Measurements from ENCODE around the gene TPRG1.
"Not testable (repeated sequence)": the region's sequence is repeated elsewhere in the genome, so short reads cannot be mapped to it uniquely, and the experiment has no call there.

The TPRG1 gene

DNA sequence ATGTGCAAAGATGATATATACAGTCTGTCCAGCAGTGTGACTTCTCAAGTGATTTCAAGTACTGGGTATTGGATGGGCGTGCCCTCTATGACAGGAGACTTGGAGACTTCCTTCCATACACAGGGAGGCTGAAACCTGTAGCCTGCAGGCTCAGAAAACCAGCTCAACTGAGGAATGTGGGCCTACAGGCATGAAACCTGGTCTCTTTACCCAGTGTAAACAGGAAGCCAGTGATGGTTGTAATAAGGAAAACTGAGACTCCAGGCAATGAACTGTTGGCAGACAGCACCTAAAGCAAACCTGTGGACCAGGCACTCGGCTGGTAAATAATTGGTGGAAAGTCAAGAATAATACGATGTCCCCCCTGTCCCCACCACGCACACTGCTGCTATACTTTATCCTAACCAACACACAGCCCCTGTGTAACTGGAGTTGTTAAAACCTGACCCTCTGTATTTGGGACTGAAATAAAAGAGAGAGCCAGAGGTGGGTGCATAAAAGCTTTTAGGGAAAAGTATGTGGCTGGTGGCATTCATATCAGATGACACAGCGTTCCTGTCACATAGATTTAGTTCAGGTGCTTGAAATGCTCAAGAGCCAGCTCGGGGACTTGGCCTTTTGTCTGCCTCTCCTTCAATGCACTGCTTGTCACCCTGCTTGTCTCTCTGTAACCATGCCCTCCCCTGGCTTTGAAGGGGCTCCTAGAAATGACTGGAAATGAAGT is 144.7 kb downstream of the TPRG1 start:
- no peak for DNase-seq (ENCODE audit: low read depth, low spot score)

DNA sequence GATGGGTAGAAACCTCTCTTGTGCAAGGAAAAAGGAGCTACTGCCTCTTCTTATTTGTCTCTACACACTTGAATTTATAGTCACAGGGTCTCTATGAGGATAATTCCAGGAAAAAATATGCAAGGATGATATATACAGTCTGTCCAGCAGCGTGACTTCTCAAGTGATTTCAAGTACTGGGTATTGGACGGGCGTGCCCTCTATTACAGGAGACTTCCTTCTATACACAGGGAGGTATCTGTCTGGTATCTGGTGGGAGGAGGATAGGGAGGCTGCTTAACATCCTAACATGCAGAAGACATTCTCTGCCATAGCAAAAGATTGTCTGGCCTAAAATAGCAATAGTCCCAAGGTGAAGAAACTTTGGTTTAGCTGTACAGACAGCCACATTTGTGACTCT is 146.1 kb downstream of the TPRG1 start:
- DNase-seq (ENCODE audit: low read depth, low spot score), result no peak

DNA sequence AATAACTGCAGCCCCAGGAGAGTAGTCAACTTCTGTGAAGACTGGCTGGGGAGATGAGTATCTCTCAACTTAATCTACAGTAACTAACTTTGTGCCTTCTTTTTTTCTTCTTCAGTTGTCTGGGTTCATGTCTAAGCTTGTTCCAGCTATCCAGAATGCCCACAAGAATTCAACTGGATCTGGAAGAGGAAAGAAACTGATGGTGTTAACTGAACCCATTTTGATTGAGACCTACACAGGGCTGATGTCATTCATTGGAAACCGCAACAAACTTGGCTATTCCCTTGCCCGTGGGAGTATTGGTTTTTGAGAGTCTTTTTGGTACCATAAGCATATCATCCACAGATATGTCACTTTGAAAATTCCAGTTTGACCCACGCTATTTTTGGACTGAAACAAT is 148.7 kb downstream of the TPRG1 start:
- DNase-seq (ENCODE audit: low read depth, low spot score), result no peak

DNA sequence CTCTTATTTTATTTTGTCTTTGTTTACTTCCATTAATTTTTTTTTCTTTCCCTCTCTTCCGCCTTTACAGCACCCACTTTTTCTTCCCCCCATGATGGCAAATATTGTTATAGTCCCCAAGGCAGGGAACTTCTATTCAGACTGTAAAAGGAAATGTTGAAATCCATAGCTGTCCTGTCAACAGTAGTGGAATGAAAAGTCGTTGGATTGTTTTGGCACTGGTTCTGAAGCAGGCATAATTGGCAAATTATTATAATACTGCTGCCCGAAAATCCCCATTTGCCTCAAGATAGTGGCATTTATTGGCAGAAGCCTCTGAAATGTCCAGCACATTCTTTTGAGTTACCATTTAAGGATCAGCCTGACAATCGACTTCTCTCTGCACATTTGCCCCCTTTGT is 150.6 kb downstream of the TPRG1 start:
- no peak for DNase-seq (ENCODE audit: low read depth, low spot score)

DNA sequence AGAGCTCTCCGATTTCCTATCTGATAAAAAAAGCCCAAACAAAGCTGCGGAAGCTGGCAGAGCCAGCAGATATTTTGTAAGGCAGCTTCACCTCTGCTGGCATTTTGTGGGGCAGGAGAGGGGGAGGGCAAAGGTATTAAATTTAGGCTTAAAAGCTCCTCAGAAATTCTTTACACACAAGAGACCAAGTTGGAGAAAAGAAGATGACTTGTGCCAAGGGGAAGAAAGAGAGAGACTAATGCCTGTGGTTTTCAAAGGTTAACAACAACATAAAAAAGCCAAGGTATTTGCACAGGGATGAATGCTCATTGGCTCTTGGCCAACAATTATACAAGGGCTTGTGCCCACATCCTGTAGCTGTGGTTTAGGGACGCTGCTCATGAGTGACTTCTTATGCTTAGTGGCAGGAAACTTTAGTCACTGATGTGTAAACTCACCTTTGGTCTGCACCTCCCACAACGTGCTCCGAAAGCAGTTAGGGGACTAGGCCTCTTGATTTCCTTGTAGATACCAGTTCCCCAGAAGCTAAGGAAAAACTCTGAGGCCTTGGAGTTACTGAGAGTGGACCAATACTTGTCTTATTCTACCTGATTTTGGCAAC is 152.9 kb downstream of the TPRG1 start:
- DNase-seq (ENCODE audit: low read depth, low spot score), result peak; percentile 29

DNA sequence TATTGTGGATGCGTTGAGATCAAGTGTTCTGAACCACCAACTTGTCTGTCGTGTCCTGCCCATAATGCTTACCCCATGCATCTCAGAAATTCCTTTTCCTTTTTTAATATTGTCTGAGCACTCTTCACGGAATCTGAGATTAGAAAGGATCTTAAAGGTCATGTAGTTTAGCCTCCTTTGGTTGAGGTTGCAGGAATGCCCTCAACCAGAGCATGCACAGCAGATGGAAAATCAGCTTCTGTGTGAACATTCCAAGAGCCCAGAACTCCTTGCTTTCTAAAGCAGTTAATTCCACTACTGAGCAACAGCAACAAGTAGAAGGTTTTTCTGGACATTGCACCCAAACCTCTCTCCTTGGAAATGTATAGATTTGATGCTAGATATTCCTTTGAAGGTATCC is 153.7 kb downstream of the TPRG1 start:
- DNase-seq (ENCODE audit: low read depth, low spot score), result no peak

DNA sequence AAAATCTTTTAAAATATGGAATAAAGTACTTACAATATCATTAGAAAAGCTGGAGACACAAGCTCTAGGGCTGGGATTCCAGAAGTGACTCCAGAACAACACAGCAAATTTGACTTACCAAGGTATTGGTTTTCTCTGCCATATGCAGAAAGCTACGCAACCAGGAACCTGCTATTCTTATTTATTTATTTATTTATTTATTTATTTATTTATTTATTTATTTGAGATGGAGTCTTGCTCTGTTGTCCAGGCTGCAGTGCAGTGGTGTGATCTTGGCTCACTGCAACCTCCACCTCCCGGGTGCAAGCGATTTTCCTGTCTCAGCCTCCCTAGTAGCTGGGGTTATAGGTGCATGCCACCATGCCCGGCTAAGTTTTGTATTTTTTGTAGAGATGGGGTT is 157.9 kb downstream of the TPRG1 start:
- not testable (repeated sequence) for DNase-seq (ENCODE audit: low read depth, low spot score)

DNA sequence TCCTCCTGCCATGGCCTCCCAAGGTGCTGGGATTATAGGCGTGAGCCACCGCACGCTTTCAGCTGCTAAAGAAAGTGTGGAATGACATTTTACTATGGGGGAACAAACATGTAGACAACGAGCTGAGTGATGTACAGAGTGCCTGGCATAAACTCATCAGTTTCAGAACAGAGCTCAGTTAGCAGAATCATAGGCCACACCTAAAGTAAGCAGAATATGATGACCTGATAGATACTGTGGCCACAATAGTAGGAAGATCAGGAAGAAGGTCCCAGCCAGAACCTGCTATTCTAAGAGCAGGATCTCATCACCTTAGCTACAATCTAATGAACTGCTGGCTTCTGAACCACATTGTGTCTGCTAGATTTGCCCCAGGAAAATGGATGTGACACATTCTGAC is 158.3 kb downstream of the TPRG1 start:
- DNase-seq (ENCODE audit: low read depth, low spot score), result no peak

DNA sequence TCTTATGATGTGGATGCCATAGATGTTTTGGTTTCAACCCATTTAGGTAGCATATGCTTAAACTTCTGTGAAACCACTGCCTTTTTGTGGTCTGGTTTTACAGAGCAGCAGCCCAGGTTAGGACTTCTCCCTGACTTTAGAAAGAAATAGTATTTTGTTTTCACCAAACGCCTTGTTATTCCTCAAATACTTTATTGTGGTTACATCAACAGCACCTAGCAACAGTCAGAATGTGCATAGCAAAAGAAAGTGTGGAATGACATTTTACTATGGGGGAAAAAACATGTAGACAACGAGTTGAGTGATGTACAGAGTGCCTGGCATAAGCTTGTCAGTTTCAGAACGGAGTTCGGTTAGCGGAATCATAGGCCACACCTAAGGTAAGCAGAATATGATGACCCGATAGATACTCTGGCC is 159.2 kb downstream of the TPRG1 start:
- no peak for DNase-seq (ENCODE audit: low read depth, low spot score)

DNA sequence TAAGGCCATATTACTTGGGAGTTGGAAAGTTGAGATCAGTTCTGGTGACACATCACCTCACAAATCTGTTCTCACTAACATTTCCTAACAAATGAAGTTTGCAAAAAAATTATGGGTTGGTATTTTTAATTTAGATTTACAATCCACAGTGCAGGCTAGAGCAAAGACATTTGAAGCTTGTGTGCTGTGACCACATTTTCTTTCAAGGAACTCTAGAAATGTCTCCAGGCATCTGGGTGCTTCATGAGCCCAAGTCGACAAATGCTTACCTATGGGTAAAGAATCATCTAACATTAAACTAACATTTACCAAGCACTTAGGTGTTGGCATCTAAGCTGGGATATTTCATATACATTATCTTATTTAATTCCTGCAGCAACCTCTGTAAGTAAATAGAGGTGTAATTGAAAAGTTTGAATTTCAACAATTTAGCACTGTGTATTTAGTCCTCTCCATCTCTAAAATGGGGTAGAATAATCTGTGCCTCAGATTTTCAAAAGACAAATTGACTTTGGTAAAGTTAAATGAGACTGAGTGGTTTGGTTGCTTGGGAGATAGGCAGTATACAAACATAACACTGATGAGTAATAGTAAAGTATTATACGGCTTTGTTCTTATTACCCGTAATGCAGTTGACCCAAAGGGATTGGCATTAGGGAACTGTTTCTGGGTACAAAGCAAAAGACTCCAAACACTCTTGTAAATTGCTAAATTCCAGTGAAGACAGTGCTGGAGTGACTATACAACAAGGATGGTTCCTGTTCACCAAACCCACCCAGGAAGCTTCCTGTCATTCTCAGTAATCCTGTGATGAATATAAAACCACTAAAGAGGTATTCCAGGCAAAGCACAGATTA is 162.5 kb downstream of the TPRG1 start:
- no peak for DNase-seq (ENCODE audit: low read depth, low spot score)

DNA sequence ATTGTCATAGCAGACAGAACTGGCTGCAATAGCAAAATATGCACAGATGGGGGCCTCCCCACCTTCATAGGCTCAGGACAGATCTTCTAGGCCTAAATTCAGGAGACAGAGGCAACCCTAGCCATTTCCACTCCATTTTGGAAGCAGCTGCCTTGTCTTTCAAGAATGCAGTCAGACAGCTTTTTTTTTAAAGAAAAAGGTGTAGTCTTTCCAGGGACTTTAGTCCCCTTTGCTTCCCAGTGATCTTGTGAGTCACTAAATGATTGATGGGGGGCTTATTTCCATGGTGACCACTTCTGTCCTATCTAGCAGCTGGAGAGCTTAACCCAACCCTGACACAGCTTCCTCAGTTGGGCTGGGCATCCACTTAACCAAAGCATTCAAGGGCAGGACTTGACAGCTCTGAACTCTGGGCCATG is 165.9 kb downstream of the TPRG1 start:
- DNase-seq (ENCODE audit: low read depth, low spot score), result no peak

DNA sequence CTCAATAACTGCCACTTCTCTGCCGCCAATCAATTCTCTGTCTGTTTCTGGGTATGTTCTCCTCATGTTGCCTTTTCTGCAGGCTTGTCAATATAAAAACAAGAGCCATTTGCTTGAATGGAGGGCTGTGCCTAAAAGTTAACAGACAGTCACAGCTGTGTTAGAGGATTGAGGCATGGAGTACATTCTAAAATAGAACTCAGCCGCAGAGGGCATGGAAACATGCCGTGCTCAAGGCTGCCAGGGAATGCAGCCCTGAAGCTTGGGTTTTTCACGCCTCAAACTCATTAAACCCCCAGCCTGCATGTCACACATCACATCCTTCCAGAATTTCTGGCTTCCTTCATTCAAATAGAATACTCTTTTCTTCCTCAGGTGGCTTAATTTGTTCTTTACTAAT is 166.6 kb downstream of the TPRG1 start:
- DNase-seq (ENCODE audit: low read depth, low spot score), result no peak

DNA sequence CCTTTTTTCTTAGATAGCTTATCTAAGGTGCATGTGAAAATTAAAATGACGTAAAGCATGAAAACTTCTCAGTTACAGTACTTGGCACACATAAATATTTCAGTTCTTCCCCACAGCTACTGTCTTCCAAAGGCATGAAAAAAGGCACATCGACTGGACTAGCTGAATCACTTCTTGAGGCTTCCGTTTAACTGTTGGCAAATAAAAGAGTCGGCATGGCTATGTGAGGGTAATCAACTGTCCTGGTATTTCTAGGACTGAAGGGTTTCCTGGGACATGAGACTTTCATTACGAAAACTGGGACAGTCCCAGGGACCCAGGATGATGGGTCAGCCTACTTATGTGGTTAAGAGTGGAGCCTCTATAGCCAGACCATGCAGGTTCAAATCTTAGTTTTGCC is 168.2 kb downstream of the TPRG1 start:
- no peak for DNase-seq (ENCODE audit: low read depth, low spot score)

DNA sequence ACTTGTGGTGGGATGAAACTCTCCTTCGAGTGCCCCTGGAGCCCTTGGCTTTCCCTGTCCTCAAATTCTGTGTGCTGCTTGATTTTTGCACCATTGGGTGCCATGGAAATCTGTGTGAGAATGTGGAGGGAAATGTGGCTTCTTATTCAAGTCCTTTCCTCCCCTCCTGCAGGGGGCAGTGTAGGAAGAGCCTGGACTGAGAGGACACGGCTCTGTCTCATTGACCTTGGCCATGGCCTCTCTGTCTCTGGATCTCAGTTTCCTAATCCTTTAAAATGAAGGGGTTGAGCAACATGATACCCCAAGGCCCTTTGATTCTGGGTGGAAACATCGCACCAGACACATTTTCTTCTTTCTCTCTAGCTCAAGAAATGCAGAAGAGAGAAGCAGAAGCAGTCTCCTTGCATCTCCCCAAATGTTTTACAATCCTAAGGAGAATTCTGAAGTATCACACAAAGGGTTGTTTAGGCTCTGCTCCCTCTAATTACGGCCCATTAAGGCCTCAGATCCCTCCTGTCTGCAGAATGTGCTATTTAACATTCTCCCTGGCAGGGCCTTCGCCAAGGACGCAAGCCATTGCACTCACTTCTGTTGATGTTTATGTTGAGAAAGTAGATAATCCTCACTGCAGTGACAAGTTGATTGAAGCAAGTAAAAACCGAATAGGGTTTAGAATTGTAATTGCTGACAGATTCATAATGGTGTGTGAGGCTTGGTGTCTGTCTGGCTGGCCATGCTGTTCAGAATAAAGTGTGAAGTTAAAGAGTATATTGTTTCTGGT is 169.1 kb downstream of the TPRG1 start:
- DNase-seq (ENCODE audit: low read depth, low spot score), result no peak

DNA sequence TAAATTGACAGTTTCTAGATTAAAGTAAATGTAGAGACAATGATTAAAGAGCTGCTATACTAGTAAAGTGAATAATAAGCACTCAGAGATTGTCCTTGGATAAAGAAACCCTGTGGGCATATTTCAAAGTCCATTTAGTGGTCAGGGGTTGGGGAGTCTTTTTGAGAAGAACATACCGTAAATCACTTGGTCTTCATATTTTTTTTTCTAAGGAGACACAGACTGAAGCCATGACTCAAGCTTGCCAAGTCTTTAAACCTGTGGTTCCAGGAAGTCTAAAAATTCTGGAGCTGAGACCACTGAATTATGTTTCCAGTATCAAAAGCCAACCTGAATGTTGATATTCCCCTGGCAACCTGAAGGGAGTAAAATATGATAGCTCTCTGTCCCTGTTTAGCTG is 171.0 kb downstream of the TPRG1 start:
- no peak for DNase-seq (ENCODE audit: low read depth, low spot score)

DNA sequence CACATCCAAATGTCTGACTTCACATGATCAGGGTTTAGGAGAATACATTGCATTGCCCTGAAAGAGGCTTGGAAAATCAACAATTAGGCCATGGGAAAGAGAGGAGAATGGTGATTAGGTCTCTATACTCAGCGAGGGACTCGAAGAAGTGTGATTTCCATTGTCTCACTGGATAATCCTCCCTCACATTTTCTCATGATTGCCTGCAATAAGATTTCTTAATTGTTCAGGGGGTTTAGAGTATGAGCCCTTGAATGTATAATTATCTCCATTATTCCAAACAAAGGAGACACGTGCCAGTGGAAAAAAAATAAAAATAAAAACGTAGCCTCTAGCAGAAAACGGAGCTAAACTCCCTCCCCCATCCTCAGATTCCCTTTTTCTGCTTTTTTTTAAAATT is 173.2 kb downstream of the TPRG1 start:
- no peak for DNase-seq (ENCODE audit: low read depth, low spot score)

DNA sequence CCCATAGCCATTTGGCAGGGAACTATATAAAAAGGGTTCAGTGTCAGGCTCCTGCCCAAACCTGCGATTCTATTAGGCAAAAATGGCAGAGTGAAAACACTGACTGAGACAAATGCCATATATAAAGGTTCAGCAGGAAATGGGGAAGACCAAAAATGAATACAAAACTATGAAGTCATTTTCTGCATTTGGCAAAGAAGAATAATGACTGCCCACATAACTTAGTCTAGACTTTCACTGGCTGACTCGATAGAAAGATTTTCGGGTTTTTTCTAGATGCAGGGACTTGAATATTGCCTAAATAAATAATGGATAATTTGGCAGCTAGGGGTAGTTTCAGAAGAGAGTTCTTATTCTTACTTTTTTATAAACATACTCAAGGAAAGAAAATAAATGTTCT is 178.0 kb downstream of the TPRG1 start:
- DNase-seq (ENCODE audit: low read depth, low spot score), result no peak

DNA sequence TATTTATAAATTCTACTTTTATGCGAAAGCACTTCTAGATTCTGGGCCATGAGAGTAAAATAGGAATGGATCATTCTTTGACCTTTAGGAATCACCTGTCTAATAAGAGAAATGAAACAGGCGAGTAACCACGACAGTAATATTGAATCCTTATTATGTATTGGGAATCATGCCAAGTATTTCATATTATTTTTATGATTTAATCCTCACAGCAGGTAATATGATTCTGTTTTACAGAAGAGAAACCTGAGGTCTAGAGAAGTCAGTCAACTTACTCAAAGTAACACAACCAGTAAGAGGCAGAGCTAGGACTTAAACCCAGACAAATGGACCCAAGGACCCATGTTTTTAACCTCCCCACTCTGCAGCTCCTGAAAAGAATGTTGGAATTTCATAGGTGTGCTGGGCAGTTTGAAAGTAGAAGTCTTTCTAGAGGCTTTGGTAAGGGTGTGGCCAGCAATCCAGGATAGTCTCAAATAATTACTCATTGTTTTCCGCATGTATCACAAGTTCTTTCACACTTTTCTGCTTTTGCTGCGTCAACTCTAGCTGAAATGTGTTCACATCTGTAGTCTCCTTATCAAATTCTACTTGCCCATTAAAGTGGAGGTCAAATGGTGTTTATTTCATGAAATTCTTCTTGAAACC is 181.7 kb downstream of the TPRG1 start:
- DNase-seq (ENCODE audit: low read depth, low spot score), result no peak

DNA sequence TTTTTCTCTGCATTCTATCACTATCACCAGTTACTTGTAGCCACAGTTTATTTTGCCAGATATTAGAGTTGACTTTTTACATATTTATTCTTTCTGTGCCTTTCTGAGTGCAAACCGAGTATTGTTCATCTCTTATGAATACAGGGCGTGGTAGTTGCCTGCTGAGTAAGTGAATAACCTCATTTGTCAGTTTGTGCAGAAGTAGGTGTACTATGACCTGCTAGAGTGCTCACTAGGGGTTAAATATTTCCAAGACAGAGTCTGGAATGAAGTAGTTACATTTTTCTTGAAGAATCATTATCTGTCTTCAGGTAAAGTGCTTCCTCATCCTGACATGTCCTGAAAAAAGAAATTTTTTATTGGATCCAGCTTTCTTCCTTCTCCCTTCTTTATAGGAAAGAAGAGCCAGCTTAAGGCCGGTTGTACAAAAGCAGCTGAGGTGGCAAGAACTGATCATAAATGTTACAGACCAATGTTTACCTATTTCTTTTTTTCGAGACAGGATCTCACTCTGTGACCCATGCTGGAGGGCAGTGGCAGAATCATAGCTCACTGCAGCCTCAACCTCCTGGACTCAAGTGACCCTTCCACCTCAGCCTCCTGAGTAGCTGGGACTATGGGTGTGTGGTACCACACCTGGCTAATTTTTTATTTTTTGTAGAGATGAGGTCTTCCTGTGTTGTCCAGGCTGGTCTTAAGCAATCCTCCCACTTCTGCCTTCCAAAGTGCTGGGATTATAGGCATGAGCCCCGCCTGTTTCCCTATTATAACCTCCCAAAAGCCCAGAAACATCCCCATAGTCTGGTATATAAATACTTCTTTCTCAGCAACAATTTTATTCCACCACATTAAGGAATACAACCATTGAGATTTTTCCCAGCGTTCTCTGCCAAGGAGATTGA is 182.5 kb downstream of the TPRG1 start:
- DNase-seq (ENCODE audit: low read depth, low spot score), result no peak

DNA sequence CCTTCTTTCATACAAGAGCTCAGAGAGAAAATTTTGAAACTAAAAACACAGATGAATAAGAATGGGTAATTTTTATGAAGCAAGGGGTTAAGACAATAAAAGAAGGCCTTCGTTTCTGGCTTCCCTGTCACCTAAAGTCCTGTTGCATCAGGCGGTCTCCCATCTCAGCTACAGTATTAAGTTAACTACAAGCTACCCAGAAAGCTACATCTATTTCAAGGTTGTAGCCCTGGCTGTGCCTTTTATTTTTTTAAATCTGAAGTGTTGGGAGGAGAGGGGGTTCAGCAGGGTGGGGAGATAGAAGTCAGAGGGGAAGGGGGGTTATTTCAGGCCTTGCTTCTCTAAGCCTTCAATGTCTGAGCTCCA is 183.3 kb downstream of the TPRG1 start:
- DNase-seq (ENCODE audit: low read depth, low spot score), result no peak
